Right cardiac atrium (tissue), 5 donors: Measurements from ENCODE around the gene KCNG2. TPM values are rescaled to one million over a fixed set of nuclear protein-coding genes. Genes with fewer than 3 reads are reported as not detected.

Source experiments
- ATAC-seq, 2 donors: fragments of 200-7000 bp; cut with Tn5 transposase; one replicate each; pipeline versions ENCODE4 v1.8.0 to v1.9.1; 2020; ENCODE audit warnings: moderate library complexity in 2 of 2, mild to moderate bottlenecking in 1 of 2
- DNase-seq, 3 donors: peaks; one replicate each; pipeline ENCODE4 v3.0.0-alpha.2; 2020
- H3K27ac ChIP-seq: one replicate; pipeline ENCODE4 v1.5.1; 2013; ENCODE audit warnings: mild to moderate bottlenecking, low read length, control low read depth, moderate library complexity
- H3K27me3 ChIP-seq: one replicate; pipeline ENCODE4 v1.6.1; 2013; ENCODE audit not compliant: control insufficient read depth, insufficient read depth
- H3K4me1 ChIP-seq: one replicate; pipeline ENCODE4 v1.6.1; 2013; ENCODE audit warnings: low read length; ENCODE audit not compliant: control insufficient read depth, insufficient read depth
- H3K4me3 ChIP-seq: one replicate; pipeline ENCODE4 v1.5.1; 2013; ENCODE audit warnings: low read length, control low read depth
- H3K9me3 ChIP-seq: one replicate; pipeline ENCODE4 v1.6.1; 2013; ENCODE audit warnings: low read length; ENCODE audit not compliant: control insufficient read depth
- WGBS: extraction: QIAGEN DNeasy Blood & Tissue Kit; methylation state at CpG from one replicate; pipeline ENCODE4 v1.1.7; 2013; 5-methylcytosine and 5-hydroxymethylcytosine counted together
- intact Hi-C, 4 donors: fragments of 100-400 bp; cut with DNase I; formaldehyde crosslinking; loops; one replicate each; pipeline versions ENCODE4 v1.11.0 to v1.14.0; 2022 to 2023
- polyA plus RNA-seq: library from polyadenylated mRNA; stranded (reverse); fragments of 200-250 nt; gene quantifications from one replicate; pipeline ENCODE4 v1.2.3, GENCODE V29; 2013
- total RNA-seq, 4 donors: library from RNA; stranded (reverse); fragmentation: NEBNext Ultra II Directional; extraction: Animal tissue kit (Norgen Biotek cat#: 25700); gene quantifications; one replicate each; pipeline ENCODE4 v1.2.1, GENCODE V29; 2021
- donor health status: healthy with polysubstance abuse.
- donor health status: DM: no; HTN: yes; CAD: no.
- donor health status: DM: no; HTN: no; CAD: no.
- donor health status: DM: no; HTN: yes; CAD: no; lungs with severe emphysema.
- donor health status: DM: yes; HTN: yes; CAD: no.

KCNG2 gene
- total and polyA plus RNA-seq, 5 donors: 0.15 to 0.37 TPM; not detected in 3

GRCh38 chr18:79754831-79755351 lies 42.8 kb upstream of the KCNG2 start:
- no peak overlapping the region for H3K4me3 ChIP-seq
- no peak for DNase-seq
- intact Hi-C loops: no loop called here
- whole genome bisulfite sequencing: 97% methylated on average over 27 of the region's 27 CpGs
- H3K27ac ChIP-seq: no peak overlapping the region
- no peak for ATAC-seq
- no peaks in the 10 kb centered on the region for H3K27me3 ChIP-seq
- no peaks in the 10 kb centered on the region for H3K9me3 ChIP-seq
- no peaks in the 10 kb centered on the region for H3K4me1 ChIP-seq

GRCh38 chr18:79755496-79756142 lies 42.1 kb upstream of the KCNG2 start:
- no peak overlapping the region for H3K4me3 ChIP-seq
- no peak overlapping the region for H3K27ac ChIP-seq
- no peaks in the 10 kb centered on the region for H3K9me3 ChIP-seq
- peak in 1 of 2 donors; percentile 12 for ATAC-seq
- DNase-seq: no peak
- no peaks in the 10 kb centered on the region for H3K27me3 ChIP-seq
- no peaks in the 10 kb centered on the region for H3K4me1 ChIP-seq
- 98% methylated on average over 31 of the region's 31 CpGs for WGBS
- intact Hi-C loops: no loop called here

GRCh38 chr18:79756143-79756500 lies 41.6 kb upstream of the KCNG2 start:
- H3K27me3 ChIP-seq: no peaks in the 10 kb centered on the region
- intact Hi-C loops: no loop called here
- no peak overlapping the region for H3K27ac ChIP-seq
- H3K4me3 ChIP-seq: no peak overlapping the region
- H3K4me1 ChIP-seq: no peaks in the 10 kb centered on the region
- WGBS: 97% methylated on average over 10 of the region's 10 CpGs
- ATAC-seq (peak in 1 of 2 donors; percentile 20), DNase-seq (no peak)
- H3K9me3 ChIP-seq: no peaks in the 10 kb centered on the region

GRCh38 chr18:79756826-79757225 lies 40.9 kb upstream of the KCNG2 start:
- H3K4me3 ChIP-seq: no peak overlapping the region
- WGBS: 98% methylated on average over 11 of the region's 11 CpGs
- H3K4me1 ChIP-seq: no peaks in the 10 kb centered on the region
- ATAC-seq (no peak), DNase-seq (no peak)
- no peaks in the 10 kb centered on the region for H3K9me3 ChIP-seq
- intact Hi-C loops: no loop called here
- H3K27ac ChIP-seq: no peak overlapping the region
- no peaks in the 10 kb centered on the region for H3K27me3 ChIP-seq

- ATAC-seq (no peak), DNase-seq (no peak)
- Histone ChIP-seq H3K4me1 (no peaks in the 10 kb centered on the region), H3K9me3 (no peaks in the 10 kb centered on the region), H3K27ac (no peak overlapping the region), H3K27me3 (no peaks in the 10 kb centered on the region), H3K4me3 (no peak overlapping the region)
- intact Hi-C loops: no loop called here
- 6% methylated on average over 1 of the region's 1 CpG for WGBS
Measured at GRCh38 chr18:79760348-79760747, 37.4 kb upstream of the KCNG2 start.

GRCh38 chr18:79760881-79761280 lies 36.9 kb upstream of the KCNG2 start:
- no peaks in the 10 kb centered on the region for H3K9me3 ChIP-seq
- no peak for ATAC-seq
- 84% methylated on average over 1 of the region's 1 CpG for WGBS
- H3K4me1 ChIP-seq: no peaks in the 10 kb centered on the region
- no peak for DNase-seq
- no peak overlapping the region for H3K4me3 ChIP-seq
- H3K27ac ChIP-seq: no peak overlapping the region
- no peaks in the 10 kb centered on the region for H3K27me3 ChIP-seq
- intact Hi-C loops: no loop called here

GRCh38 chr18:79763407-79763806 lies 34.3 kb upstream of the KCNG2 start:
- Histone ChIP-seq H3K4me1 (no peaks in the 10 kb centered on the region), H3K27ac (no peak overlapping the region), H3K27me3 (no peaks in the 10 kb centered on the region), H3K4me3 (no peak overlapping the region), H3K9me3 (no peaks in the 10 kb centered on the region)
- intact Hi-C loops: no loop called here
- ATAC-seq (no peak), DNase-seq (no peak)

GRCh38 chr18:79764131-79764530 lies 33.6 kb upstream of the KCNG2 start:
- Histone ChIP-seq H3K27me3 (no peaks in the 10 kb centered on the region), H3K4me1 (no peaks in the 10 kb centered on the region), H3K27ac (no peak overlapping the region), H3K9me3 (no peaks in the 10 kb centered on the region), H3K4me3 (no peak overlapping the region)
- 88% methylated on average over 6 of the region's 6 CpGs for WGBS
- intact Hi-C loops: no loop called here
- no peak for DNase-seq
- ATAC-seq: no peak

GRCh38 chr18:79765491-79766245 lies 32.1 kb upstream of the KCNG2 start:
- DNase-seq: no peak
- no peaks in the 10 kb centered on the region for H3K9me3 ChIP-seq

GRCh38 chr18:79766308-79766707 lies 31.4 kb upstream of the KCNG2 start:
- H3K27me3 ChIP-seq: no peaks in the 10 kb centered on the region
- no peak overlapping the region for H3K4me3 ChIP-seq
- ATAC-seq (no peak), DNase-seq (no peak)
- intact Hi-C loops: no loop called here
- 63% methylated on average over 16 of the region's 16 CpGs for WGBS
- no peak overlapping the region for H3K27ac ChIP-seq
- H3K9me3 ChIP-seq: no peaks in the 10 kb centered on the region
- no peaks in the 10 kb centered on the region for H3K4me1 ChIP-seq

More at GRCh38 chr18:79765491-79766245, 32.1 kb upstream of the KCNG2 start:
- Histone ChIP-seq H3K27me3 (no peaks in the 10 kb centered on the region), H3K4me1 (no peaks in the 10 kb centered on the region), H3K27ac (no peak overlapping the region), H3K4me3 (no peak overlapping the region)
- WGBS: 63% methylated on average over 14 of the region's 14 CpGs
- no peak for ATAC-seq
- intact Hi-C loops: no loop called here

- intact Hi-C loops: no loop called here
- Histone ChIP-seq H3K27ac (no peak overlapping the region), H3K27me3 (no peaks in the 10 kb centered on the region), H3K4me3 (no peak overlapping the region), H3K4me1 (no peaks in the 10 kb centered on the region), H3K9me3 (no peaks in the 10 kb centered on the region)
- DNase-seq (no peak), ATAC-seq (no peak)
- 56% methylated on average over 3 of the region's 3 CpGs for WGBS
Measured at GRCh38 chr18:79768745-79769144, 29.0 kb upstream of the KCNG2 start.
